ENCODE measurements around the gene ELP1.

The ELP1 gene

DNA sequence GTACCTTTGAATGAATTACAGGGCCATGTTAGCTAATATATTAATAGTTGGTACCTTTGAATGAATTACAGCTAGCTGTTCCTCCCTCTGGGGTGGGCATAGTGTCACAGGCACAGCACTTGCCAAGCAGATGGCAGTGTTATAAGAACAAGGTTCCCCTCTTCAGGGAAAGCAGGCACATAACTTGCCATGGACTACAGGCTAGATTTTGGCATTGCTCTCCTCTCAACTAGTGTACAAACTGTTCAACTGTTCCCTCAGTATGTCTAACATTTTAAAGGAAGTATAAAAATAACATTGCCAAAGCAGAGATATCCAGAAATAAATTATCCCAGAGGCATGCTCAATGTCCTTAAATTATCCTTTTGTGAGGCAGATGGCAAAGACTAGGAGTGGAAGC is 34.0 kb upstream of the ELP1 start:
- H3K36me3 ChIP-seq (ENCODE audit: insufficient read depth, low read length): peaks cover 3% of the 10 kb centered on the region; the same call in 1 of the 2 replicates
- H3K4me3 ChIP-seq (ENCODE audit: low read length, poor library complexity, severe bottlenecking): no peak overlapping the region
- no peak for TF ChIP-seq EZH2phosphoT487 (IDR thresholded peaks at IDR 0.05; ENCODE audit: borderline replicate concordance)
- H3K9ac ChIP-seq (ENCODE audit: low read depth, low read length, poor library complexity, severe bottlenecking): no peak overlapping the region
- H2AFZ ChIP-seq (ENCODE audit: low read length): no peak overlapping the region
- H3K9me2 ChIP-seq (replicated peaks; ENCODE audit: low read depth, low read length): no peaks in the 10 kb centered on the region
- H3F3A ChIP-seq (ENCODE audit: low read depth): no peaks in the 10 kb centered on the region
- no peaks in the 10 kb centered on the region for H3K79me2 ChIP-seq (ENCODE audit: insufficient read depth, low read length)
- H3K4me2 ChIP-seq (ENCODE audit: low read depth, low read length, poor library complexity, severe bottlenecking): no peak overlapping the region
- H3K9me3 ChIP-seq (ENCODE audit: insufficient read depth, low read depth, low read length): no peaks in the 10 kb centered on the region; the same call in 1 of the 2 replicates
- H3K27me3 ChIP-seq (ENCODE audit: insufficient read depth, low read length, poor library complexity, severe bottlenecking): no peaks in the 10 kb centered on the region
- no peaks in the 10 kb centered on the region for H4K20me1 ChIP-seq (ENCODE audit: insufficient read depth, low read length, poor library complexity, severe bottlenecking)
- no peaks in the 10 kb centered on the region for H3K4me1 ChIP-seq (ENCODE audit: insufficient read depth, low read length, poor library complexity, severe bottlenecking)

- Histone ChIP-seq H3K79me2 (ENCODE audit: insufficient read depth, low read length) (no peaks in the 10 kb centered on the region), H3K4me2 (ENCODE audit: low read depth, low read length, poor library complexity, severe bottlenecking) (no peak overlapping the region), H3K9ac (ENCODE audit: low read depth, low read length, poor library complexity, severe bottlenecking) (no peak overlapping the region), H3K9me2 (replicated peaks; ENCODE audit: low read depth, low read length) (no peaks in the 10 kb centered on the region), H3K4me1 (ENCODE audit: insufficient read depth, low read length, poor library complexity, severe bottlenecking) (no peaks in the 10 kb centered on the region), H4K20me1 (ENCODE audit: insufficient read depth, low read length, poor library complexity, severe bottlenecking) (no peaks in the 10 kb centered on the region), H3K4me3 (ENCODE audit: low read length, poor library complexity, severe bottlenecking) (no peak overlapping the region), H3K27me3 (ENCODE audit: insufficient read depth, low read length, poor library complexity, severe bottlenecking) (no peaks in the 10 kb centered on the region), H3K36me3 (ENCODE audit: insufficient read depth, low read length) (no peaks in the 10 kb centered on the region), H3K9me3 (ENCODE audit: insufficient read depth, low read depth, low read length) (no peaks in the 10 kb centered on the region), H2AFZ (ENCODE audit: low read length) (no peak overlapping the region), H3F3A (ENCODE audit: low read depth) (no peaks in the 10 kb centered on the region)
- no peak for TF ChIP-seq CTCF (conservative IDR thresholded peaks at IDR 0.05; ENCODE audit: low read length)
- no peak for TF ChIP-seq EZH2phosphoT487 (IDR thresholded peaks at IDR 0.05; ENCODE audit: borderline replicate concordance)
Measured at GRCh38 chr9:108963459-108964143, 29.7 kb upstream of the ELP1 start.

DNA sequence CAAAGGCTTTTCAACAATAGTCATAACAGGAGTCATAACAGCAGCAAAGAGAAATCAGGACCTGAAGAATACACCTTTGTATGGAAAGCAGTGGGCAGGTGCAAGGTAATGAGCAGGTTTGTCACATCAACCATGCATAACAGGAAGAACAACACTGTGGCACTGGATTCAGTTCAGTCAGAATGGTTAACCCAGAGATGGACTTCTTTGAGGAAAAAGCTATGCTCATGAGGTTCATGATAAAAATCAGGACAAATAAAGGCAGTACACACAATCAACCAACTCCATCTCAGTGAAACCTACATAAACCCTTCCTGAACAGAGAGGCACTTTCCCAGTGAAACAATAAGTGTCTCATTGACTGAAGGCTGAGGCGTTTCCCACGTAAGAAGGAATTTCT is 27.2 kb upstream of the ELP1 start:
- Histone ChIP-seq H3F3A (ENCODE audit: low read depth) (no peaks in the 10 kb centered on the region), H3K9ac (ENCODE audit: low read depth, low read length, poor library complexity, severe bottlenecking) (no peak overlapping the region), H3K9me3 (ENCODE audit: insufficient read depth, low read depth, low read length) (no peaks in the 10 kb centered on the region), H3K27me3 (ENCODE audit: insufficient read depth, low read length, poor library complexity, severe bottlenecking) (no peaks in the 10 kb centered on the region), H2AFZ (ENCODE audit: low read length) (no peak overlapping the region), H3K4me2 (ENCODE audit: low read depth, low read length, poor library complexity, severe bottlenecking) (no peak overlapping the region), H3K9me2 (replicated peaks; ENCODE audit: low read depth, low read length) (no peaks in the 10 kb centered on the region), H3K4me3 (ENCODE audit: low read length, poor library complexity, severe bottlenecking) (no peak overlapping the region), H4K20me1 (ENCODE audit: insufficient read depth, low read length, poor library complexity, severe bottlenecking) (no peaks in the 10 kb centered on the region), H3K4me1 (ENCODE audit: insufficient read depth, low read length, poor library complexity, severe bottlenecking) (no peaks in the 10 kb centered on the region), H3K36me3 (ENCODE audit: insufficient read depth, low read length) (no peaks in the 10 kb centered on the region), H3K79me2 (ENCODE audit: insufficient read depth, low read length) (no peaks in the 10 kb centered on the region)
- TF ChIP-seq EZH2phosphoT487 (IDR thresholded peaks at IDR 0.05; ENCODE audit: borderline replicate concordance) (no peak), CTCF (conservative IDR thresholded peaks at IDR 0.05; ENCODE audit: low read length) (no peak)

- Histone ChIP-seq H3K4me3 (ENCODE audit: low read length, poor library complexity, severe bottlenecking) (no peak overlapping the region), H3K4me1 (ENCODE audit: insufficient read depth, low read length, poor library complexity, severe bottlenecking) (no peaks in the 10 kb centered on the region), H3K9me3 (ENCODE audit: insufficient read depth, low read depth, low read length) (no peaks in the 10 kb centered on the region), H3K9me2 (replicated peaks; ENCODE audit: low read depth, low read length) (no peaks in the 10 kb centered on the region), H3K27me3 (ENCODE audit: insufficient read depth, low read length, poor library complexity, severe bottlenecking) (no peaks in the 10 kb centered on the region), H4K20me1 (ENCODE audit: insufficient read depth, low read length, poor library complexity, severe bottlenecking) (no peaks in the 10 kb centered on the region), H3K79me2 (ENCODE audit: insufficient read depth, low read length) (no peaks in the 10 kb centered on the region), H3K4me2 (ENCODE audit: low read depth, low read length, poor library complexity, severe bottlenecking) (no peak overlapping the region), H3K9ac (ENCODE audit: low read depth, low read length, poor library complexity, severe bottlenecking) (no peak overlapping the region), H3F3A (ENCODE audit: low read depth) (no peaks in the 10 kb centered on the region), H2AFZ (ENCODE audit: low read length) (no peak overlapping the region), H3K36me3 (ENCODE audit: insufficient read depth, low read length) (no peaks in the 10 kb centered on the region)
- TF ChIP-seq EZH2phosphoT487 (IDR thresholded peaks at IDR 0.05; ENCODE audit: borderline replicate concordance) (no peak), CTCF (conservative IDR thresholded peaks at IDR 0.05; ENCODE audit: low read length) (no peak)
Measured at GRCh38 chr9:108960331-108960730, 26.4 kb upstream of the ELP1 start.

Data from Loucy (cell line).